WTC11 (cell line): ENCODE measurements around the gene STRA8. TPM values are rescaled to one million over a fixed set of nuclear protein-coding genes. Genes with fewer than 3 reads are reported as not detected.
"Not testable (repeated sequence)": the region's sequence is repeated elsewhere in the genome, so short reads cannot be mapped to it uniquely, and the experiment has no call there.

Experiments
- ATAC-seq: fragments of 200-7000 bp; cut with Tn5 transposase; 2 replicates; pipeline ENCODE4 v1.10.0; 2021; ENCODE audit warnings: mild to moderate bottlenecking, moderate library complexity
- CTCF ChIA-PET: fragments of 300-600 bp; sonication (Branson Sonifier 250); formaldehyde crosslinking; loops from one replicate; lab custom pipeline; 2021; ENCODE audit warnings: antibody characterized with exemption; lab: Charles Lee
- POLR2A ChIA-PET: fragments of 350-600 bp; sonication (Branson Sonifier 250); formaldehyde crosslinking; loops from one replicate; lab custom pipeline; 2021; ENCODE audit warnings: antibody characterized with exemption; lab: Charles Lee
- DNase-seq: peaks from one replicate; pipeline ENCODE4 v3.0.0; 2021; ENCODE audit warnings: low spot score
- H3K27ac Mint-ChIP-seq: 2 replicates; pipeline ENCODE4 v1.8.0; 2021; ENCODE audit warnings: mixed read lengths
- H3K27me3 Mint-ChIP-seq: 2 replicates; pipeline ENCODE4 v1.8.0; 2021; ENCODE audit warnings: low read depth, mild to moderate bottlenecking, moderate library complexity, mixed read lengths
- H3K36me3 Mint-ChIP-seq: 2 replicates; pipeline ENCODE4 v1.8.0; 2021; ENCODE audit warnings: mixed read lengths
- H3K4me1 Mint-ChIP-seq: 2 replicates; pipeline ENCODE4 v1.8.0; 2022; ENCODE audit warnings: mixed read lengths
- H3K4me3 Mint-ChIP-seq: 2 replicates; pipeline ENCODE4 v1.8.0; 2021; ENCODE audit warnings: mild to moderate bottlenecking, moderate library complexity, mixed read lengths
- H3K9me3 Mint-ChIP-seq: 2 replicates; pipeline ENCODE4 v1.8.0; 2021; ENCODE audit warnings: mixed read lengths
- AR ChIP-seq: fragments of 250-450 bp; sonication (Bioruptor Pico); IDR thresholded peaks from 2 replicates; pipeline ENCODE4 v1.9.0; 2021; ENCODE audit warnings: mild to moderate bottlenecking
- E2F1 ChIP-seq: sonication (generic); formaldehyde crosslinking; IDR thresholded peaks from 2 replicates; pipeline ENCODE4 v1.8.0; 2022; ENCODE audit warnings: mild to moderate bottlenecking, missing genetic modification reagents
- EMX1 ChIP-seq: fragments of 250-450 bp; sonication (Bioruptor Pico); IDR thresholded peaks from 2 replicates; pipeline ENCODE4 v1.8.0; 2021; ENCODE audit warnings: mild to moderate bottlenecking
- ERG ChIP-seq: fragments of 250-450 bp; sonication (Bioruptor Pico); IDR thresholded peaks from 2 replicates; pipeline ENCODE4 v1.8.0; 2021; ENCODE audit warnings: mild to moderate bottlenecking
- FOXJ3 ChIP-seq: sonication (generic); formaldehyde crosslinking; IDR thresholded peaks from 2 replicates; pipeline ENCODE4 v1.9.0; 2021; ENCODE audit warnings: missing genetic modification reagents, mild to moderate bottlenecking, borderline replicate concordance
- FOXP1 ChIP-seq: sonication (generic); formaldehyde crosslinking; IDR thresholded peaks from 2 replicates; pipeline ENCODE4 v1.8.0; 2022; ENCODE audit warnings: missing genetic modification reagents, mild to moderate bottlenecking, moderate library complexity, borderline replicate concordance
- FOXP4 ChIP-seq: sonication (generic); formaldehyde crosslinking; IDR thresholded peaks from 2 replicates; pipeline ENCODE4 v1.8.0; 2022; ENCODE audit warnings: mild to moderate bottlenecking, missing genetic modification reagents
- GRHL2 ChIP-seq: fragments of 250-450 bp; sonication (Bioruptor Pico); IDR thresholded peaks from 2 replicates; pipeline ENCODE4 v1.8.0; 2022; ENCODE audit warnings: mild to moderate bottlenecking, moderate library complexity; ENCODE audit not compliant: insufficient replicate concordance, severe bottlenecking
- HMGXB4 ChIP-seq: sonication (generic); formaldehyde crosslinking; IDR thresholded peaks from 2 replicates; pipeline ENCODE4 v1.8.1; 2023; ENCODE audit warnings: mild to moderate bottlenecking, moderate library complexity, missing genetic modification reagents
- NFE2L1 ChIP-seq: sonication (generic); formaldehyde crosslinking; IDR thresholded peaks from 2 replicates; pipeline ENCODE4 v1.8.1; 2023; ENCODE audit warnings: missing genetic modification reagents
- NR1H2 ChIP-seq: sonication (generic); formaldehyde crosslinking; IDR thresholded peaks from 2 replicates; pipeline ENCODE4 v1.9.0; 2021; ENCODE audit warnings: mild to moderate bottlenecking, moderate library complexity, missing genetic modification reagents
- RELA ChIP-seq: sonication (generic); formaldehyde crosslinking; IDR thresholded peaks from 2 replicates; pipeline ENCODE4 v1.8.1; 2022; ENCODE audit warnings: missing genetic modification reagents, mild to moderate bottlenecking, borderline replicate concordance
- SP1 ChIP-seq: sonication (generic); formaldehyde crosslinking; conservative IDR thresholded peaks from 2 replicates; pipeline ENCODE4 v1.8.1; 2022; ENCODE audit warnings: missing genetic modification reagents
- TEAD1 ChIP-seq: sonication (generic); formaldehyde crosslinking; IDR thresholded peaks from 2 replicates; pipeline ENCODE4 v1.8.0; 2022; ENCODE audit warnings: mild to moderate bottlenecking, missing genetic modification reagents
- TP53 ChIP-seq: sonication (generic); formaldehyde crosslinking; IDR thresholded peaks from 2 replicates; pipeline ENCODE4 v1.8.1; 2023; ENCODE audit warnings: mild to moderate bottlenecking, missing genetic modification reagents
- ZNF263 ChIP-seq: sonication (generic); formaldehyde crosslinking; IDR thresholded peaks from 2 replicates; pipeline ENCODE4 v1.8.1; 2022; ENCODE audit warnings: low read depth, mild to moderate bottlenecking, moderate library complexity, missing genetic modification reagents
- ZNF396 ChIP-seq: fragments of 250-450 bp; sonication (Bioruptor Pico); IDR thresholded peaks from 2 replicates; pipeline ENCODE4 v1.8.0; 2021; ENCODE audit warnings: mild to moderate bottlenecking, moderate library complexity, borderline replicate concordance
- ZNF416 ChIP-seq: fragments of 250-450 bp; sonication (Bioruptor Pico); IDR thresholded peaks from 2 replicates; pipeline ENCODE4 v1.9.0; 2021; ENCODE audit warnings: mild to moderate bottlenecking, inconsistent platforms
- ZNF423 ChIP-seq: fragments of 250-450 bp; sonication (Bioruptor Pico); IDR thresholded peaks from 2 replicates; pipeline ENCODE4 v2.1.2; 2022; ENCODE audit warnings: mild to moderate bottlenecking, moderate library complexity
- ZSCAN18 ChIP-seq: fragments of 250-450 bp; sonication (Bioruptor Pico); IDR thresholded peaks from 2 replicates; pipeline ENCODE4 v2.1.2; 2022; ENCODE audit warnings: mild to moderate bottlenecking, moderate library complexity
- total RNA-seq: library from RNA; stranded (reverse); gene quantifications from 3 replicates; pipeline ENCODE4 v1.2.3, GENCODE V29; 2021

STRA8 gene
- total RNA-seq, 1 experiment from 2014 or later = not detected

GRCh38 chr7:135211179-135211945 is 22.3 kb upstream of the STRA8 start, which contains the start of gene WDR91:
TSS of gene WDR91 (minus strand) at chr7:135211526. CDS start at chr7:135211502, 24 bp downstream.
- no peaks in the 10 kb centered on the region for H3K9me3 Mint-ChIP-seq
- H3K27ac Mint-ChIP-seq = peak within 1 kb of the TSS; percentile 85
- DNase-seq (peak; percentile 97), ATAC-seq (peak; percentile 96)
- TF ChIP-seq AR = no peak
- TF ChIP-seq ZNF416 (CRISPR knock-in tag) = no peak
- no peak; the same call in 1 of the 2 replicates for TF ChIP-seq ZNF423 (CRISPR knock-in tag)
- TF ChIP-seq ZNF396 = no peak
- TF ChIP-seq GRHL2 (CRISPR knock-in tag) = no peak
- TF ChIP-seq TEAD1 (CRISPR knock-in tag) = 0 out of 2 replicates have a peak, but pooled peaks have one; percentile 8
- TF ChIP-seq ZNF263 (CRISPR knock-in tag) = no peak
- no peak for TF ChIP-seq ZSCAN18 (CRISPR knock-in tag)
- TF ChIP-seq ERG = no peak
- no peak for TF ChIP-seq FOXP4 (CRISPR knock-in tag)
- 0 out of 2 replicates have a peak, but pooled peaks have one; percentile 19 for TF ChIP-seq E2F1 (CRISPR knock-in tag)
- no peak for TF ChIP-seq TP53 (CRISPR knock-in tag)
- TF ChIP-seq FOXJ3 (CRISPR knock-in tag) = no peak
- TF ChIP-seq NR1H2 (CRISPR knock-in tag) = no peak
- no peak for TF ChIP-seq NFE2L1 (CRISPR knock-in tag)
- peak; percentile 86 for TF ChIP-seq SP1 (CRISPR knock-in tag)
- TF ChIP-seq RELA (CRISPR knock-in tag) = 0 out of 2 replicates have a peak, but pooled peaks have one; percentile 18
- no peak; the same call in 1 of the 2 replicates for TF ChIP-seq HMGXB4 (CRISPR knock-in tag)
- no peak for TF ChIP-seq EMX1
- peak; percentile 88 for TF ChIP-seq FOXP1
- CTCF ChIA-PET = interaction anchor here (0.6 to 2.5 kb wide), 10 partner anchors 9 to 459 kb away, joined by 3 to 8 read pairs (median 4); partner anchors contain the start of genes AGBL3 and CYREN
- H3K4me3 Mint-ChIP-seq = peak within 1 kb of the TSS; percentile 92
- H3K36me3 Mint-ChIP-seq = no peaks in the 10 kb centered on the region
- H3K4me1 Mint-ChIP-seq = peaks cover 20% of the 10 kb centered on the region
- H3K27me3 Mint-ChIP-seq = peaks cover 15% of the 10 kb centered on the region
- POLR2A ChIA-PET = no interaction called here

- H3K27ac Mint-ChIP-seq = peak overlapping the region; percentile 63; the same call in 1 of the 2 replicates
- peaks cover 15% of the 10 kb centered on the region for H3K27me3 Mint-ChIP-seq
- DNase-seq, H3K9me3 Mint-ChIP-seq, H3K36me3 Mint-ChIP-seq, ATAC-seq, POLR2A ChIA-PET: not testable (repeated sequence)
- peaks cover 20% of the 10 kb centered on the region for H3K4me1 Mint-ChIP-seq
- peak overlapping the region; percentile 88 for H3K4me3 Mint-ChIP-seq
- CTCF ChIA-PET = interaction anchor here (0.8 to 2.3 kb wide), 5 partner anchors 9 to 226 kb away, joined by 3 to 8 read pairs (median 4); partner anchors contain the start of genes AGBL3 and CYREN
These were observed 21.5 kb upstream of the STRA8 start for GRCh38 chr7:135211946-135212685.
